NCI-H2227 treated with DMSO at 0.1 percent for 48 hours (cell line): ENCODE measurements around the gene DNAH8.

Experiments used
- DNase-seq: peaks from one replicate; lab custom pipeline; 2025; lab: John Stamatoyannopoulos, UW

DNAH8 gene

DNA sequence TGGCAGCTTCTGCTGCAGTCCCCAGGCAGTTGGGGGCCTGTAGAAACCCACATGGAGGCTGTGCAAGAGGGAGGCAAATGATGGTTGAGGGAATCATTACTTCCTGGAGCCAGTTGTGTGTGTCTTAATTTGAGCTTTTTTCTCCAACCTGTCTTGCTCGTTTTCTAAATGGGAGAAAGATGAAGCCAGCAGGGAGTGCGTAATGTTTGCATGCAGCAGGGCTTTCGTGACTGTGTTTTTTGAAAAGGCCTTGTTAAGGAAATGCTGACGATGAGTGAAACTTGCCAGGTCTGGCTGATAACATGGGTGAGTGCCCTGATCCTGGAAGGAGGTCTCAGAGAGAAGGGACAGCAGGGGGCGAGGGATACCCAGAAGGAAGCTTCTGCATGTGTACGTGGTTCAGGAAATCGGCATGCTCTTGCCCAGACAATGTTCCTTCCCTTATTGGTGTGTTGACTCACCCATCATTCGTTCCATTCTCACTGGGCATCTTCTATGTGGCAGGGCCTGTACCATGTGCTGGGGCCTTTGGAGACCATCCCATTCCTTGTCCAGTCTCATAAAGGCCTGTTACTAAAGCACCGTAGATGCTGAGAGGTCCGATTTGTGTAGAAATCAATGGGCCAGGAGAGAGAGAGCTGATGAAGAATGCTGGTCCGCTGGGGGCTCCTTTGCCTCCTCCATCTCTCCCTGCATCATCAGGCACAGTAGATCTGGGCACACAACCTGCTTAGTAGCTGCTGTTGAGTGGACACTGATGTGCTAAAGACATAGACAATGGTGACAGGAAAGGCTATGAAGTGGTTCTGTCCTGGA lies 360.9 kb downstream of the DNAH8 start:
- DNase-seq, result no peak

DNA sequence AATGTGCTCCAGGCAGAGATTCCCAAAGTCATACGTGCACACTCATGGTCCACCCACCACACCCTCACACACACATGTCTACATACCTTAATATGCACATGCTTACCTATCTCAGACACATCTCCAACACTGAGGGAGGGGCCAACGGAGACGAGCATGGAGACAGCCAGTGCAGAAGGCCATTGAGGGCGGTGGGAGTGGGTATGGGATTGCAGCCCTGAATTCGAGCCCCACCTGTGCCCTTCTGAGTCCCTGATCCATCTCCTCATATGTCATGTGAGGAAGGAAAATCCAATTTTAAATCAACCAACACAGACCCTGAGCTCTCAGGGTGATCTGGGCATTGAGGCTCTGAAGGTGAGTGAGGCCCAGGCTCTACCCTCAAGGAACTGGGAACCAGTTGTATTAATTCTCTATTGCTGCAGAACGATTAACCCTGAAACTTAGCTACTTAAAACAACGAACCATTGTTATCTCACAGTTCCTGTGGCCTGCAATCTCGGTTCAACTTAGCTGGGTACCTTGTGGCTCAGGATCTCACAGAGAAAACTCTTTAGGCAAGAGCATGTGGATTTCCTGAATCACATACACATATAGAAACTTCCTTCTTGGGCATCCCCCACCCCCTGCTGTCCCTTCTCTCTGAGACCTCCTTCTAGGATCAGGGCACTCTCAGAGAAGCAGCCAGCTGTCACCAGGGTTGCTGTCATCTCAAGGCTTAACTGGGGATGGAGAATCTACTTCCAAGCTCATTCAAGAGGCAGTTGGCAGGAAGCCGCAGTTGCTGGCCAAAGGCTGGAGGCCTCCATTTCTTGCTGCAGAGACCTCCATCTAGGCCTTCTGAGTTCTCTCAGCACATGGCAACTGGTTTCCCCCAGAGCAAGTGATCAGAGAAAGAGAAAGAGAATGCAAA lies 361.8 kb downstream of the DNAH8 start:
- DNase-seq, result no peak

DNA sequence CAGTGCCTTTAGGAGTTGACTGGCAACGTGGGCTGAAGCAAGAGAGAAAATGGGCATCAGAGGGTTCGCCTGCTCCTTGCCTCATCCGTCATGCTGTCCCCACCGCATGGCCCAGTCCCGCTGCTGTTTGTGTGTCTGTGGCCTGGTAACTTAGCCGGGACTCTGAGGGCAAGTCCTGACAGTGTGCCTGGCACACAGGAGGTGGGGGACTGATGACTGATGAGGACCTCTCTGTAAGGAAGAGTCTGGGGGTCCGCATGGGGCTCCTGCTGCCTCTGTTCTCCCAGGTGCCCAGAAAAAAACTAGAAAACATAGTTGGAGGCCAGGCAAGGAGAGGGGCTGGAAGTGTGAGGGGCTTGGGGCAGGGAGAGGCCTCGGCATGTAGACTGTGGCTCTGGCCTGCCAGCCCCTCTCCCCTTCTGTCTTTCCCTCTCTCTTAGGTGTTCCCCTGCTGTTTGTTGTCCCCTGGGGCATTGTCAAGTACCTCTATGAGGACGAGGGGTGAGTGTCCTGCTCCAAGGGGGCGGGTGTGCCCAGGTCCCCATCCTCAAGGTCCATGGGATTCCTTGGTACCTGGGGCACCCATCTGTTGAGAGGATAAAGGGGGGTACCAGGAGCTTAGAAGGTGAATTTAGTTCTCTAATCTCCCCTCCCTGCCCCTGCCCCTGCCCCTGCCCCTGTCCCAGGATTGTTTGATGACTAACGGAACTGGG lies 362.9 kb downstream of the DNAH8 start:
- no peak for DNase-seq

DNA sequence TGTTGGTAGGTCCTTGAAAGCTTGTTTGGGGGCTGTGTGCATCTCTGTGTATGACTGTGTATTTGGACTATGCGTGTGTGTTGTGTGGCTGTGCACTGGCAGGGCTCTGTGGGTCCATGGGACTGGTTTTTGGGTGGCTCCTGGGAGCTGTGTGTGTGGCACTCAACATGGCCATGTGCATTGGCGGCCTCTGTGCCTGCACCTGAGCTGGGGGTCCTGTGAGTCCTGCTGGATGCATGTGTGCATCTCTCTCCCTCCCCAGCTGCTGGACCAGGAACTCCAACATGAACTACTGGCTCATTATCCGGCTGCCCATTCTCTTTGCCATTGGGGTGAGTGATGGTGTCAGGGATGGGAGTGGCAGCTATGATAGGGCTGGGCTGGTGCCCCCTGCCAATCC lies 363.6 kb downstream of the DNAH8 start:
- no peak for DNase-seq

DNA sequence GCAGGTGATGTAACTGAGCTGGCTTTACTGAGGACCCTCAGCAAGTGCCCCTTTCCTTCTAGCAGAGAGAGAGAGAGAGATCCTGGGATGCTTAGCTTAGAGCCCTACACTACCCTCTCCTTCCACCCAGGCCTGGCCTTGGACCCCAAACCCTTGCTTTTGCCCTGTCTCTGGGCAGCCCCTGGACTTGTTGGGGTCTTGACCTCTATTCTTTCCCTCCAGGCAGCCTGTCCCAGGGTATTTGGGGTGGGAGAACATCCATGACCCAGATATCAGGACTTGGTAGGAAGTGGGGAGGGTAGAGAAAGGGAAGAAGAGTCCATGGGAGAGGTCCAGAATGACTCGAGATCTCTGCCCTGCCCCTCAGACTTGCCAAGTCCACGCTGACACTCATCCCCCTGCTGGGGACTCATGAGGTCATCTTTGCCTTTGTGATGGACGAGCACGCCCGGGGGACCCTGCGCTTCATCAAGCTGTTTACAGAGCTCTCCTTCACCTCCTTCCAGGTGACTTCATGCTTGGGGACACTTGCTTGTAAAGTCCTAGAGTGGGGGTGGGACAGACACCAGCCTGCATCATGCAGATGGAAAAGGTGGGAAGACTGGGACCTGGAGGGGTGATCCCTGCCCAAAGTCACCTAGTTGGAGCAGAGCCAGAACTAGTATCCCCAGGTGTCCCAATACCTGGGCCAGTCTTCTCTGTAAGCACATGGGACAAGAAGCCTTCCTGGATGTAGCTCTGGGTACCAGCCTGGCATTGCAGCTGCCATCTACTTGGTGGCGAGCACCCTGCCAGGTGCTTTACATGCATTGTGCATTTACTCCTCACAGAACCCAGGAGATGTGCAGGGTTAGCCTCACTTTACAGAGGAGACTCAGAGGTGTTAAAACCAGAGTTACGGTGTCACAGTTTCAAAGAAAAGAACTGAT lies 364.4 kb downstream of the DNAH8 start:
- DNase-seq, result no peak
